HepG2 (cell line): ENCODE results near the gene OR52W1. TPM values are rescaled to one million over a fixed set of nuclear protein-coding genes. Genes with fewer than 3 reads are reported as not detected.

Source experiments
- AHR ChIP-seq: IDR thresholded peaks from 2 replicates; pipeline ENCODE4 v1.6.1; 2018; ENCODE audit warnings: missing genetic modification reagents, missing compliant biosample characterization
- ATF1 ChIP-seq: IDR thresholded peaks from 2 replicates; pipeline ENCODE4 v1.6.1; 2016; ENCODE audit warnings: mild to moderate bottlenecking, control low read depth
- KLF11 ChIP-seq: IDR thresholded peaks from 2 replicates; pipeline ENCODE4 v1.6.1; 2016; ENCODE audit warnings: missing compliant biosample characterization
- MED1 ChIP-seq: sonication (generic); formaldehyde crosslinking; IDR thresholded peaks from 2 replicates; pipeline ENCODE4 v1.4.0; 2020; ENCODE audit warnings: missing genetic modification reagents
- NCOR1 ChIP-seq: fragments of 200-600 bp; sonication (generic); IDR thresholded peaks from 2 replicates; pipeline ENCODE4 v1.7.0; 2017; ENCODE audit warnings: antibody characterized with exemption, low read length, borderline replicate concordance
- REXO4 ChIP-seq: sonication (generic); formaldehyde crosslinking; IDR thresholded peaks from 2 replicates; pipeline ENCODE4 v1.8.0; 2022; ENCODE audit warnings: missing genetic modification reagents, mild to moderate bottlenecking, borderline replicate concordance
- RFX1 ChIP-seq: fragments of 450-650 bp; IDR thresholded peaks from 2 replicates; pipeline ENCODE4 v1.6.1; 2017
- SMAD1 ChIP-seq: sonication (generic); formaldehyde crosslinking; IDR thresholded peaks from 2 replicates; pipeline ENCODE4 v1.4.0; 2020; ENCODE audit warnings: missing genetic modification reagents, low read depth, mild to moderate bottlenecking, borderline replicate concordance
- SMARCC2 ChIP-seq: fragments of 450-650 bp; IDR thresholded peaks from 2 replicates; pipeline ENCODE4 v1.6.1; 2017; ENCODE audit warnings: antibody characterized with exemption, mild to moderate bottlenecking
- XRCC5 ChIP-seq: fragments of 200-400 bp; formaldehyde crosslinking; optimal IDR thresholded peaks from 2 replicates; pipeline ENCODE3; 2017; ENCODE audit warnings: mild to moderate bottlenecking, low read length
- ZNF136 ChIP-seq: sonication (generic); formaldehyde crosslinking; IDR thresholded peaks from 2 replicates; pipeline ENCODE4 v1.8.1; 2022; ENCODE audit warnings: low read depth, mild to moderate bottlenecking, moderate library complexity, missing genetic modification reagents
- ZNF329 ChIP-seq: sonication (generic); formaldehyde crosslinking; IDR thresholded peaks from 2 replicates; pipeline ENCODE4 v1.9.0; 2021; ENCODE audit warnings: low read depth, mild to moderate bottlenecking, missing genetic modification reagents
- ZNF343 ChIP-seq: sonication (generic); formaldehyde crosslinking; IDR thresholded peaks from 2 replicates; pipeline ENCODE4 v1.4.0; 2020; ENCODE audit warnings: mild to moderate bottlenecking, missing genetic modification reagents
- ZNF350 ChIP-seq: sonication (generic); formaldehyde crosslinking; IDR thresholded peaks from 2 replicates; pipeline ENCODE4 v1.4.0; 2020; ENCODE audit warnings: mild to moderate bottlenecking, low read depth, missing genetic modification reagents, borderline replicate concordance
- ZNF556 ChIP-seq: sonication (generic); formaldehyde crosslinking; IDR thresholded peaks from 2 replicates; pipeline ENCODE4 v1.4.0; 2020; ENCODE audit warnings: mild to moderate bottlenecking, missing genetic modification reagents, borderline replicate concordance
- ZNF570 ChIP-seq: sonication (generic); formaldehyde crosslinking; IDR thresholded peaks from 2 replicates; pipeline ENCODE4 v1.4.0; 2020; ENCODE audit warnings: mild to moderate bottlenecking, missing genetic modification reagents, borderline replicate concordance
- ZNF7 ChIP-seq: IDR thresholded peaks from 2 replicates; pipeline ENCODE4 v1.6.1; 2016; ENCODE audit warnings: missing biosample characterization, missing genetic modification reagents
- ZNF781 ChIP-seq: sonication (generic); formaldehyde crosslinking; IDR thresholded peaks from 2 replicates; pipeline ENCODE4 v1.5.1; 2020; ENCODE audit warnings: borderline replicate concordance, mild to moderate bottlenecking, missing genetic modification reagents; ENCODE audit errors: not compliant biosample characterization
- polyA plus RNA-seq, 8 experiments: library from polyadenylated mRNA; depleted of rRNA in 3 of 8; stranded (reverse) in 7 of 8; unstranded in 1 of 8; fragments of >200 nt; fragmentation: Illumina TruSeq in 4 of 8; extraction: Trizol in 4 of 8; gene quantifications; 2 replicates each; pipeline versions ENCODE4 v1.2.1 to v1.2.3, GENCODE V29; 2011 to 2016; ENCODE audit warnings: low read depth in 4 of 8, missing spikeins in 1 of 8, mixed read lengths in 1 of 8; ENCODE audit not compliant: insufficient read depth in 1 of 8
- total RNA-seq, 5 experiments: library from RNA; depleted of rRNA; stranded (reverse); fragments of >200 nt; fragmentation: Illumina TruSeq; extraction: Trizol; gene quantifications; 2 replicates each; pipeline ENCODE4 v1.2.3, GENCODE V29; 2016; ENCODE audit warnings: low read depth in 1 of 5
- TF ChIP-seq, protein P1 (sequence below): sonication (generic); formaldehyde crosslinking; IDR thresholded peaks from 2 replicates; pipeline ENCODE4 v1.5.0; 2020; ENCODE audit warnings: mild to moderate bottlenecking, missing genetic modification reagents
- TF ChIP-seq, protein P2 (sequence below), 2 experiments: sonication (generic) in 1 of 2; formaldehyde crosslinking in 1 of 2; IDR thresholded peaks; 2 replicates each; pipeline versions ENCODE4 v1.4.0 to v1.6.1; 2018 to 2020; ENCODE audit warnings: missing genetic modification reagents in 2 of 2, borderline replicate concordance in 1 of 2, low read depth in 1 of 2, mild to moderate bottlenecking in 1 of 2, missing biosample characterization in 1 of 2
- TF ChIP-seq, protein P3 (sequence below): sonication (generic); formaldehyde crosslinking; IDR thresholded peaks from 2 replicates; pipeline ENCODE4 v1.4.0; 2020; ENCODE audit warnings: missing genetic modification reagents, borderline replicate concordance
- TF ChIP-seq, protein P4 (sequence below): sonication (generic); formaldehyde crosslinking; IDR thresholded peaks from 2 replicates; pipeline ENCODE4 v1.8.0; 2022; ENCODE audit warnings: mild to moderate bottlenecking, missing genetic modification reagents, moderate library complexity

Gene OR52W1
- total and polyA plus RNA-seq, 2 of the 13 experiments (the other 11 are each of a cell fraction or from before 2014, with no cell fraction given) = not detected

DNA sequence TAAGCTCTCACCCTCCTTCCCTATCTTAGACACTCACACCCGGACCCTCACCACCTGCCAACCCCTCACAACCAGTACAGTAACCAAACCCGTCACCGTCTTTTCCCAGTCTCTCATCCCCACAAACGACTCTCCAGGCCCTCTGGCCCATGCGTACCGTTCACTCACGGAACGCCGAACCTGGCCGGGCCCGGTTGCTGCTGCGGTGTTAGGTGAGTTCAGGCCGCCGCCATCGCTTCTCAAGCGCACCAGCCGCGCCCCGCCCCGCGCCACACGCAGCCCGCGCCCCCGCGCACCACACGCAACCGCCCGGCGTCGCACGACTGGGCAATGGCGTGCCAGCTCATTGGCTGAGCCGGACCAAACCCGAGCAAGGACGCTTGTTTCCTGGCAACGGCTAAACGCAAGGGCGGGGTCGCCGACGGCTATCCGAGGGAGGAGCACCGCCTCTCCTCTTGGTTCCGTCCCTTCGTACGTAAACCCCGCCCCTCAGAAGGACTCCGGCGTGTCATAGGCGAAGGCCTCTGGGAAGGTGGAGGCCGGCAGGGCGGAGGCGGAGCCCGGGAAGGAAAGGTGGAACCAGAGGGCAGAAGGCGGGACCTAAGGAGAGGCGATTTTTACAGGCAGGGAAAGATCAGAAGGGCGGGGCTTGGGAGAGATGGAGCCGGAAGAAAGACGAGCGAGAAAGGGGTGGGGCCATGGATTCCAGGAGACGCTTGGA lies 35.5 kb downstream of the OR52W1 start, which contains the start of gene FHIP1B (continued):
- no peak for TF ChIP-seq ZNF7 (CRISPR knock-in tag)
- no peak for TF ChIP-seq ZNF570 (CRISPR knock-in tag)
- TF ChIP-seq ZNF556 (CRISPR knock-in tag) = peak; percentile 75; the same call in 1 of the 2 replicates
- no peak for TF ChIP-seq ZNF136 (CRISPR knock-in tag)
- peak; percentile 72 for TF ChIP-seq XRCC5
- TF ChIP-seq ZNF329 (CRISPR knock-in tag) = no peak
- no peak for TF ChIP-seq AHR (CRISPR knock-in tag)
- no peak for TF ChIP-seq REXO4 (CRISPR knock-in tag)
- TF ChIP-seq, protein P1, sequence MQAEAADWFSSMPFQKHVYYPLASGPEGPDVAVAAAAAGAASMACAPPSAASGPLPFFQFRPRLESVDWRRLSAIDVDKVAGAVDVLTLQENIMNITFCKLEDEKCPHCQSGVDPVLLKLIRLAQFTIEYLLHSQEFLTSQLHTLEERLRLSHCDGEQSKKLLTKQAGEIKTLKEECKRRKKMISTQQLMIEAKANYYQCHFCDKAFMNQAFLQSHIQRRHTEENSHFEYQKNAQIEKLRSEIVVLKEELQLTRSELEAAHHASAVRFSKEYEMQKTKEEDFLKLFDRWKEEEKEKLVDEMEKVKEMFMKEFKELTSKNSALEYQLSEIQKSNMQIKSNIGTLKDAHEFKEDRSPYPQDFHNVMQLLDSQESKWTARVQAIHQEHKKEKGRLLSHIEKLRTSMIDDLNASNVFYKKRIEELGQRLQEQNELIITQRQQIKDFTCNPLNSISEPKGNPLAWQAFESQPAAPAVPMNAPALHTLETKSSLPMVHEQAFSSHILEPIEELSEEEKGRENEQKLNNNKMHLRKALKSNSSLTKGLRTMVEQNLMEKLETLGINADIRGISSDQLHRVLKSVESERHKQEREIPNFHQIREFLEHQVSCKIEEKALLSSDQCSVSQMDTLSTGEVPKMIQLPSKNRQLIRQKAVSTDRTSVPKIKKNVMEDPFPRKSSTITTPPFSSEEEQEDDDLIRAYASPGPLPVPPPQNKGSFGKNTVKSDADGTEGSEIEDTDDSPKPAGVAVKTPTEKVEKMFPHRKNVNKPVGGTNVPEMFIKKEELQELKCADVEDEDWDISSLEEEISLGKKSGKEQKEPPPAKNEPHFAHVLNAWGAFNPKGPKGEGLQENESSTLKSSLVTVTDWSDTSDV (CRISPR knock-in tag) = no peak
- peak; percentile 92 for TF ChIP-seq RFX1
- TF ChIP-seq, protein P2, sequence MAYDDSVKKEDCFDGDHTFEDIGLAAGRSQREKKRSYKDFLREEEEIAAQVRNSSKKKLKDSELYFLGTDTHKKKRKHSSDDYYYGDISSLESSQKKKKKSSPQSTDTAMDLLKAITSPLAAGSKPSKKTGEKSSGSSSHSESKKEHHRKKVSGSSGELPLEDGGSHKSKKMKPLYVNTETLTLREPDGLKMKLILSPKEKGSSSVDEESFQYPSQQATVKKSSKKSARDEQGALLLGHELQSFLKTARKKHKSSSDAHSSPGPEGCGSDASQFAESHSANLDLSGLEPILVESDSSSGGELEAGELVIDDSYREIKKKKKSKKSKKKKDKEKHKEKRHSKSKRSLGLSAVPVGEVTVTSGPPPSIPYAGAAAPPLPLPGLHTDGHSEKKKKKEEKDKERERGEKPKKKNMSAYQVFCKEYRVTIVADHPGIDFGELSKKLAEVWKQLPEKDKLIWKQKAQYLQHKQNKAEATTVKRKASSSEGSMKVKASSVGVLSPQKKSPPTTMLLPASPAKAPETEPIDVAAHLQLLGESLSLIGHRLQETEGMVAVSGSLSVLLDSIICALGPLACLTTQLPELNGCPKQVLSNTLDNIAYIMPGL (CRISPR knock-in tag; IDR thresholded peaks at IDR 0.05; ENCODE audit: borderline replicate concordance in 1 of 2, low read depth in 1 of 2) = peak; percentile 36 to 60; a peak in 2 of 4 replicates
- TF ChIP-seq, protein P3, sequence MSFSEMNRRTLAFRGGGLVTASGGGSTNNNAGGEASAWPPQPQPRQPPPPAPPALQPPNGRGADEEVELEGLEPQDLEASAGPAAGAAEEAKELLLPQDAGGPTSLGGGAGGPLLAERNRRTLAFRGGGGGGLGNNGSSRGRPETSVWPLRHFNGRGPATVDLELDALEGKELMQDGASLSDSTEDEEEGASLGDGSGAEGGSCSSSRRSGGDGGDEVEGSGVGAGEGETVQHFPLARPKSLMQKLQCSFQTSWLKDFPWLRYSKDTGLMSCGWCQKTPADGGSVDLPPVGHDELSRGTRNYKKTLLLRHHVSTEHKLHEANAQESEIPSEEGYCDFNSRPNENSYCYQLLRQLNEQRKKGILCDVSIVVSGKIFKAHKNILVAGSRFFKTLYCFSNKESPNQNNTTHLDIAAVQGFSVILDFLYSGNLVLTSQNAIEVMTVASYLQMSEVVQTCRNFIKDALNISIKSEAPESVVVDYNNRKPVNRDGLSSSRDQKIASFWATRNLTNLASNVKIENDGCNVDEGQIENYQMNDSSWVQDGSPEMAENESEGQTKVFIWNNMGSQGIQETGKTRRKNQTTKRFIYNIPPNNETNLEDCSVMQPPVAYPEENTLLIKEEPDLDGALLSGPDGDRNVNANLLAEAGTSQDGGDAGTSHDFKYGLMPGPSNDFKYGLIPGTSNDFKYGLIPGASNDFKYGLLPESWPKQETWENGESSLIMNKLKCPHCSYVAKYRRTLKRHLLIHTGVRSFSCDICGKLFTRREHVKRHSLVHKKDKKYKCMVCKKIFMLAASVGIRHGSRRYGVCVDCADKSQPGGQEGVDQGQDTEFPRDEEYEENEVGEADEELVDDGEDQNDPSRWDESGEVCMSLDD = no peak
- TF ChIP-seq, protein P4, sequence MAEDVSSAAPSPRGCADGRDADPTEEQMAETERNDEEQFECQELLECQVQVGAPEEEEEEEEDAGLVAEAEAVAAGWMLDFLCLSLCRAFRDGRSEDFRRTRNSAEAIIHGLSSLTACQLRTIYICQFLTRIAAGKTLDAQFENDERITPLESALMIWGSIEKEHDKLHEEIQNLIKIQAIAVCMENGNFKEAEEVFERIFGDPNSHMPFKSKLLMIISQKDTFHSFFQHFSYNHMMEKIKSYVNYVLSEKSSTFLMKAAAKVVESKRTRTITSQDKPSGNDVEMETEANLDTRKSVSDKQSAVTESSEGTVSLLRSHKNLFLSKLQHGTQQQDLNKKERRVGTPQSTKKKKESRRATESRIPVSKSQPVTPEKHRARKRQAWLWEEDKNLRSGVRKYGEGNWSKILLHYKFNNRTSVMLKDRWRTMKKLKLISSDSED (CRISPR knock-in tag) = no peak
- no peak for TF ChIP-seq KLF11 (CRISPR knock-in tag)
- TF ChIP-seq ZNF781 = no peak
- TF ChIP-seq SMARCC2 = no peak
- TF ChIP-seq NCOR1 = no peak
- TF ChIP-seq SMAD1 (CRISPR knock-in tag) = peak; percentile 53; the same call in 1 of the 2 replicates
- no peak for TF ChIP-seq ZNF343 (CRISPR knock-in tag)
- no peak for TF ChIP-seq ATF1 (CRISPR knock-in tag)
- TF ChIP-seq MED1 (CRISPR knock-in tag) = peak; percentile 58
- no peak; the same call in 1 of the 2 replicates for TF ChIP-seq ZNF350
